ENCODE results near the gene MPHOSPH10. TPM values are rescaled to one million over a fixed set of nuclear protein-coding genes. Genes with fewer than 3 reads are reported as not detected.
A peak's percentile ranks its signal among the peaks of the same experiment; 100 is the strongest.

MPHOSPH10 gene
- total and polyA plus RNA-seq, 8 donors = 16.2 to 30.6 (median 23.0) TPM

GRCh38 chr2:71153585-71154224 is 23.3 kb downstream of the MPHOSPH10 start:
- Histone ChIP-seq H3K4me3 (no peak overlapping the region), H3K4me1 (peaks cover 7 to 13% (median 10%) of the 10 kb centered on the region in 4 donors), H3K27me3 (peaks cover 0 to 11% (median 7%) of the 10 kb centered on the region in 3 donors), H3K36me3 (peaks cover 16 to 25% (median 24%) of the 10 kb centered on the region in 4 donors), H3K27ac (no peak overlapping the region), H3K9me3 (no peaks in the 10 kb centered on the region)
- intact Hi-C loops (cut with DNase I; ENCODE audit: low total_unique reads) = no loop called here
- TF ChIP-seq POLR2A (IDR thresholded peaks at IDR 0.05) (no peak), POLR2AphosphoS5 (IDR thresholded peaks at IDR 0.05) (no peak), EP300 (IDR thresholded peaks at IDR 0.05) (no peak), CTCF (IDR thresholded peaks at IDR 0.05) (no peak)
- 69 to 80% (median 71%) methylated on average over 8 to 11 of the region's 11 CpGs for WGBS, 5 donors
- no peak for DNase-seq

- Histone ChIP-seq H3K27ac (no peak overlapping the region), H3K4me1 (peaks cover 7 to 13% (median 10%) of the 10 kb centered on the region in 4 donors), H3K4me3 (no peak overlapping the region), H3K36me3 (peaks cover 11 to 20% (median 18%) of the 10 kb centered on the region in 4 donors), H3K27me3 (peaks cover 0 to 11% (median 7%) of the 10 kb centered on the region in 3 donors), H3K9me3 (no peaks in the 10 kb centered on the region)
- no peak for TF ChIP-seq CTCF (IDR thresholded peaks at IDR 0.05)
- TF ChIP-seq POLR2A (IDR thresholded peaks at IDR 0.05) = no peak
- no peak for TF ChIP-seq EP300 (IDR thresholded peaks at IDR 0.05)
- TF ChIP-seq POLR2AphosphoS5 (IDR thresholded peaks at IDR 0.05) = no peak
- WGBS, 5 donors = 77 to 88% (median 84%) methylated on average over 8 of the region's 8 CpGs
- no peak for DNase-seq
- intact Hi-C loops (cut with DNase I; ENCODE audit: low total_unique reads) = no loop called here
Observed at GRCh38 chr2:71154279-71154678, 23.8 kb downstream of the MPHOSPH10 start.

- TF ChIP-seq POLR2AphosphoS5 (IDR thresholded peaks at IDR 0.05) (no peak), POLR2A (IDR thresholded peaks at IDR 0.05) (no peak), CTCF (IDR thresholded peaks at IDR 0.05) (peak in 1 of 7 experiments; percentile 8)
- Histone ChIP-seq H3K27me3 (peaks cover 0 to 11% (median 7%) of the 10 kb centered on the region in 3 donors), H3K27ac (no peak overlapping the region), H3K36me3 (peaks cover 6 to 14% (median 13%) of the 10 kb centered on the region in 4 donors), H3K4me3 (no peak overlapping the region), H3K4me1 (peaks cover 7 to 13% (median 10%) of the 10 kb centered on the region in 4 donors), H3K9me3 (no peaks in the 10 kb centered on the region)
- 48 to 62% (median 52%) methylated on average over 3 to 6 of the region's 6 CpGs for WGBS, 5 donors
- intact Hi-C loops (cut with DNase I; ENCODE audit: low total_unique reads) = no loop called here
- peak in 1 of 2 donors; percentile 26 for DNase-seq
Observed at GRCh38 chr2:71154798-71155197, 24.4 kb downstream of the MPHOSPH10 start.

- H3K27ac ChIP-seq = no peak overlapping the region
- intact Hi-C loops (cut with DNase I; ENCODE audit: low total_unique reads) = no loop called here
- peaks cover 0 to 11% (median 7%) of the 10 kb centered on the region in 3 donors for H3K27me3 ChIP-seq
- H3K9me3 ChIP-seq = no peaks in the 10 kb centered on the region
- WGBS, 5 donors = 80 to 93% (median 90%) methylated on average over 4 of the region's 4 CpGs
- DNase-seq = no peak
- H3K36me3 ChIP-seq = peaks cover 0 to 4% (median 3%) of the 10 kb centered on the region in 4 donors
- no peak overlapping the region for H3K4me3 ChIP-seq
- peaks cover 7 to 13% (median 10%) of the 10 kb centered on the region in 4 donors for H3K4me1 ChIP-seq
- TF ChIP-seq EP300 (IDR thresholded peaks at IDR 0.05) (no peak), CTCF (IDR thresholded peaks at IDR 0.05) (no peak)
Observed at GRCh38 chr2:71155846-71156245, 25.4 kb downstream of the MPHOSPH10 start.
